OCI-M2 (cell line): ENCODE results near the gene CDH4.

Source experiments
- DNase-seq: peaks from one replicate; lab custom pipeline; 2025; ENCODE audit not compliant: unreplicated experiment; lab: John Stamatoyannopoulos, UW

CDH4 gene

GRCh38 chr20:61299618-61300017 is 47.6 kb downstream of the CDH4 start:
- no peak for DNase-seq

GRCh38 chr20:61300293-61300692 is 48.2 kb downstream of the CDH4 start:
- no peak for DNase-seq

- DNase-seq = no peak
These were observed 48.6 kb downstream of the CDH4 start for GRCh38 chr20:61300709-61301108.

- no peak for DNase-seq
These were observed 49.9 kb downstream of the CDH4 start for GRCh38 chr20:61301711-61302525.

GRCh38 chr20:61303217-61303616 is 51.2 kb downstream of the CDH4 start:
- no peak for DNase-seq

- DNase-seq = no peak
These were observed 51.6 kb downstream of the CDH4 start for GRCh38 chr20:61303675-61304074.

- no peak for DNase-seq
These were observed 52.7 kb downstream of the CDH4 start for GRCh38 chr20:61304750-61305149.

DNA sequence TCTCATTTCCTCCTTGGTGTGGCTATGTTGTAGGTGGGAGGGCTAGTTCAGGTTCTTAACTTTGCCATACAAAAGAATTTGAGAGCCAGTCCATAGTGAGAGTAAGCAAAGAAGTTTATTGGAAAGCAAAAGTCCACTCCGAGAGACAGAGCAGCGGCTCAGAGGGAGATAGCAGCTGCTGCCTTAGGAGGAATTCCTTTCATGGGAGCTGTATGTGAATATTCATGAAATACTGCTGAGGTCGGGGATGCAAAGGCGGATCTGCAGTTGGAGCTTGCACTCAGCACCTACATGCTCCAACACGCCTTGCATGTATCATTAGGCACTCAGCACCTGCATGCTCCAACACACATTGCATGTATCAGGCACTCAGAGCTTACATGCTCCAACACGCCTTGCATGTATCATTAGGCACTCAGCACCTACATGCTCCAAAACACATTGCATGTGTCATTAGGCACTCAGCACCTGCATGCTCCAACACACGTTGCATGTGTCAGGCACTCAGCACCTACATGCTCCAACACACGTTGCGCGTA is 54.9 kb downstream of the CDH4 start:
- DNase-seq = no peak

DNA sequence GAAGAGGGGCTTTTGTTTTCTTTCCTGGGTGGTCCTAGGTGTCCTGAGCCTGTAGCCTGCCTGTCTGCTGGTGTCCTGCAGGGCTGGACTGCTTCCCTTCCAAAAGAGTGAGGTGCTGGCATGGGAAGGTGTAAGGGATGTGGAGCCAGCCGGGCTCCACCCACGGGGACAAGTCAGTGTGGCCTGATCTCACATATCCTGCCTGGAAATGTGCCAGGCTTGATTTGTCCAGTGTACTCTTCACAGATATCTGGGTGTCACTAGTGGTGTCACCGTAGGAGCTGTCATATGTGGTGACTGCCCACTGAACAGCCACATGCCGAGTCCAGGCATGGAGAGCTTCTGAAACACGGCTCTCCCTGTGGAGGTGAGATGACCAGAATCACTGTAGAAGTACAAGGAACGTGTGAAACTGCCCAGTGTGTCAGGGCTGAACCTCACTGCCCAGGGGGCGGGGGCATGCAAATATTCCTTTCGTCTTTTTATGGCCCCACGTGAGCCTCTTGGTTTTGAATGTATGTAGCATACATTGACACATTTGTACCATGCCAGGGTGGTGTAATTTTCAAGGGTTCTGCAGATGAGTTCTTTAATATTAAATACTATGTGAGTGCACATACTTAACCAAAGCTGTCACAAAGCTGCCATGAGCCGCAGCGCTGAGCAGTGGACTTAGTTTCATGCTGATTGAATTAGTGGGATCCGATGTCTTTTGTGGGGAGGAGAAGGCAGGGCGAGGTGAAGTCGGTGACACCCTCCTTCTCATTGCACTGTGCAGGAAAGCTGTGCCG is 55.8 kb downstream of the CDH4 start:
- DNase-seq = no peak

- no peak for DNase-seq
These were observed 56.4 kb downstream of the CDH4 start for GRCh38 chr20:61308477-61308774.

- DNase-seq = no peak
These were observed 58.9 kb downstream of the CDH4 start for GRCh38 chr20:61310954-61311353.

DNA sequence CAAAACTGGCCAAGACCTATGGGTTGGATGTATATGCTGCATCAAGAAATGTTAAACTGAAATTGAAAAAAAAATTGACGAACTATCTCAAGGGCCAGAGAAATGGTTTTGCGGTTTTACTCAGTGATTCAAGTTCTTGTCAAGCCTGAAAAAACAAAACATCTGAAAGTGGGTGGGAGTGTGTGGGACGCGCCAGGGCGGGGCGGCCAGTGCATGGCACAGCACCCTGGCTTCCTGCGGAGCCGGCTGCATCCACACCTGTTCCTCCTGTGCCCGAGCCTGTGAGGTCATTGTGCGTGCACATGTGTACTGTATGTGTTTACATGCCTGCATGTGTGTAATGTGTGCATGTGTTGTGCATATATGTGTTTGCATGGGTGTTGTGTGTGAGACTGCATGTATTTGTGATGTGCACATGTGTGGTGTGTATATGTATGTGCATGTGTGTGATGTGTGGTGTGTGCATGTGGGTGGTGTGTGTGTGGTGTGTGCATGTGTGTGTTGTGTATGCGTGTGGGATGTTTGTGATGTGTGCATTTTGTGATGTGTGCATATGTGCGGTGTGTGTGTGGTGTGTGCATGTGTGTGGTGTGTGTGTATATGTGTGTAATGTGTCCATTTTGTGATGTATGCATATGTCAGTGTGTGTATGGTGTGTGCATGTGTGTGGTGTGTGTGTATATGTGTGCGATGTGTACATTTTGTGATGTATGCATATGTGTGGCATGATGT is 59.8 kb downstream of the CDH4 start:
- DNase-seq = no peak

- DNase-seq = no peak
These were observed 60.9 kb downstream of the CDH4 start for GRCh38 chr20:61312925-61313324.

GRCh38 chr20:61313396-61313795 is 61.3 kb downstream of the CDH4 start:
- DNase-seq = no peak

DNA sequence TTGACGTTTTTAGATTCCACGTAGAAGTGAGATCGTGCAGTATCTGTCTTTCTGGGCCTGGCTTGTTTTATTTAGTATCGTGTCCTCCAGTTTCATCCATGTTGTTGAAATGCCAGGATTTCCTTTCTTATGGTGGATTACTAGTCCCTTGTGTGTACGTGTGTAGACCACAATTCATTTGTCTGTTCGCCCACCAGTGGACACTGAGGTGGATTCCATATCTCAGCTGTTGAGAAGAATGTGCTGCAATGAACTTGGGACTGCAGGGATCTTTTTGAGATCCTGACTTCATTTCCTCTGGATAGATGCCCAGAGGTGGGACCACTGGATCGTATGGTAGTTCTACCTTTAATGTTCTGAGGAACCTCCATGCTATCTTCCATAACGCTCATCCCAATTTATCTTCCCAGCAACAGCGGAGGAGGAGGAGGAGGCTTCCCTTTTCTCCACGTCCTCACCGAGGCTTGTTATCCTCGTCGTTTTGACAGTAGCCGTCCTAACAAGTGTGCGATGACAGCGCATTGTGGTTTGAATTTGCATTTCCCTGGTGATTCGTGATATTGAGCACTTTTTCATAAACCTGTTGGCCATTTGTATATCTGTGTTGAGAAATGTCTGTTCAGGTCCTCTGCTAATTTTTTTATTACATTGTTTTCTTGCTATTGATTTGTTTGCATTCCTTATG is 62.4 kb downstream of the CDH4 start:
- DNase-seq = no peak

DNA sequence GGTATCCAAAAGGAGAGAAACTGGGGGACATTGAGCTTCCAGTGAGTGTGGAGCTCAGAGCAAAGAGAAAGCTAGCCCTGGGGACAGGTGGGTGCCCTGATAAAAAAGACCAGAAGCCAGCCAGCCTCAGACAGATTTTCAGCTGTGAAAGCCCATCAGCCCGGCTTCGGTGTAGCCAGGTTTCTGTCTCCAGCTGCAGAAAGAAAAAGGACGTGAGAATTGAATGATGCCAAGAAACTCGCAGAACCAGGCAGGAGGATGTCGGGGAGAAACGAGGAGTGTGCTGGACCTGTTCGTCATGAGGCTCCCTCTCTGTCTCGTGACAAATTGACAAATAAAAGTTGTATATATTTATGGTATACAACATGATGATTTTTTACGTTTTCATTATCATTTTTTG is 63.3 kb downstream of the CDH4 start:
- DNase-seq = no peak

DNA sequence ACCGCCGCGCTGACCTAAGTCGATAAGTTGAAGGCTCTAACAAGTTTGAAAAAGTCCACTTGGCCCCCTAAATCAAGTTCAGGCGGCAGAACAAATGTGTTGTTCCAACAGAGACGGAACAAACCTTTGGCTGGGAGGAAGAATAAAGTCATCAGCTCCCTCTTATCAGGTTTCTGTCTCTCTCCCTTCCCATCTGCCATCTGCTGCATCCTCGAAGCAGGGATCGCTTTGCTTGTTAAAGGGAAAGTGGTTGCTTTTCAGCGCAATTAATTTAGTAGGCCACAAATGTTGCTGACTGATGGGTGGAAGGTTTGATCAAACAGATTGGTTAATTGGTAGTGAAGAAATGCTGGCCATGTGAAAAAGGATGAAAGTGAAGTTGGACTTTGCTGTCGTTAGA is 64.3 kb downstream of the CDH4 start:
- no peak for DNase-seq

- DNase-seq = no peak
These were observed 66.0 kb downstream of the CDH4 start for GRCh38 chr20:61317966-61318530.

- DNase-seq = no peak
These were observed 68.8 kb downstream of the CDH4 start for GRCh38 chr20:61320691-61321425.

GRCh38 chr20:61321481-61321880 is 69.4 kb downstream of the CDH4 start:
- DNase-seq = no peak
